HG03039 (cell line): ENCODE measurements around the gene PACS1.

ENCODE experiments used
- ATAC-seq: cut with Tn5 transposase; IDR thresholded peaks from one replicate; pipeline ENCODE4 v1.9.1; 2021; ENCODE audit warnings: mild to moderate bottlenecking, moderate library complexity; ENCODE audit not compliant: unreplicated experiment

PACS1 gene

DNA sequence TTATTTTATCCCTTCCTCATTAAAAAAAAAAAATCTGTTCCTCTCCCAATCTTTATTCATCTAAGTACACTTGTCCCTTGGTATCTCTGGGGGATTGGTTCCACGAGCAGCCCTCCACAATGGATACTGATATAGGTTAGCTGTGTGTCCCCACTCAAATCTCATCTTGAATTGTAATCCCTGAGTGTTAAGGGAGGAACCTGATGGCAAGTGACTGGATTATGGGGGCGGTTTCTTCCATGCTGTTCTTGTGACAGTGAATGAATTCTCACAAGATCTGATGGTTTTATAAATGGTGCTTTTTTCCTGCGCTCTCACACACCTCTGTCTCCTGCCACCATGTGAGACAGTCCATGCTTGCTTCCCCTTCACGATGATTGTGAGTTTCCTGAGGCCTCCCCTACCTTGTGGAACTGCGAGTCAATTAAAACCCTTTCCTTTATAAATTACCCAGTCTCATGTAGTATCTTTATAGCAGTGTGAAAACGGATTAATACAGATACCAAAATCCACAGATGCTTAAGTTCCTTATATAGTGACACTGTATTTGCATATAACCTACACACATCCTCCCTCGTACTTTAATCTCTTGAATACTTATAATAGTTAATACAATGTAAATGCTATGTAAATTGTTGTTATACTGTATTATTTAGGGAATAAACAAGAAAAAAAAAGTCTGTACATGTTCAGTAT is 62.0 kb downstream of the PACS1 start:
- ATAC-seq = no peak

DNA sequence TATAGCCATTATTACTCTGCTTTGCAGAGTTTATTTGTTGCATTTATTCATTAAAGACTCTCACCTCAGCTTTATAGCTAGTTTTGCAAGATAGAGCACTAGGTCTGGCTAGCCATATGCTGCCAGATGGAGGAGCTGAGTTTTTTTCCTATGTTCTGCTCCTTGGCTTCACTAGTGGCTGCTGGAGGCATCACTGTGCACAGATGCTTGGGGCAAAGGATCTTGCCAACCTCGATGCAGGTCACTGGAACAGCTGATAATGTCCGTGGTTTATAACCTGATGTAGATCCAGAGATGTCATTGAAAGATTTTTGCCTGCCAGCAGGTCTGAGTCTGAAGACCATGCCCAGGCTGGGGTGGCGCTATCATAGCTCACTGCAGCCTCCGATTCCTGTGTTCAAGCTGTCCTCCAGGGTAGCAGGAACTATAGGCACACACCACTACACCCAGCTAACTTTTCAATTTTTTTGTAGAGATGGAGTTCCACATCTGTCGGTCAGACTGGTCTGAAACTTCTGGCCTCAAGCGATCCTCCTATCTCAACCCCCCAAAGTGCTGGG is 63.2 kb downstream of the PACS1 start:
- no peak for ATAC-seq

DNA sequence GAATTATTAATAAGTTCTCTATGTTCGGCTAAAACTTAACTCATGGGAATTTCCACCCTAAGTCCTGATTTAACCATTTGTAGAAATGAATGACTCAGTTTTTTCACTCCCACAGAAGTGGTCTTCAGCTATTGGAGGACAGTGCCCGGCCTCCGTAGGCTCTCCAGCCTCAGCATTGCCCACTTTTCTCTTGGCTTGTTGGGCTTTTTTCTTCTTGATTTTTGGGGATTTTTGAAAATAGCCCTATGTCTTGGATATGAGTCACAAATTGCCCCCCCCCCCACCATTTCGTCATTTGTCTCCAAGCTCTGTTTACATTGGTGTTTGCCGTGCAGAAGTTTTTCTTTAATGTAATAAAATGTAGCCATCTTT is 66.7 kb downstream of the PACS1 start:
- ATAC-seq = no peak

DNA sequence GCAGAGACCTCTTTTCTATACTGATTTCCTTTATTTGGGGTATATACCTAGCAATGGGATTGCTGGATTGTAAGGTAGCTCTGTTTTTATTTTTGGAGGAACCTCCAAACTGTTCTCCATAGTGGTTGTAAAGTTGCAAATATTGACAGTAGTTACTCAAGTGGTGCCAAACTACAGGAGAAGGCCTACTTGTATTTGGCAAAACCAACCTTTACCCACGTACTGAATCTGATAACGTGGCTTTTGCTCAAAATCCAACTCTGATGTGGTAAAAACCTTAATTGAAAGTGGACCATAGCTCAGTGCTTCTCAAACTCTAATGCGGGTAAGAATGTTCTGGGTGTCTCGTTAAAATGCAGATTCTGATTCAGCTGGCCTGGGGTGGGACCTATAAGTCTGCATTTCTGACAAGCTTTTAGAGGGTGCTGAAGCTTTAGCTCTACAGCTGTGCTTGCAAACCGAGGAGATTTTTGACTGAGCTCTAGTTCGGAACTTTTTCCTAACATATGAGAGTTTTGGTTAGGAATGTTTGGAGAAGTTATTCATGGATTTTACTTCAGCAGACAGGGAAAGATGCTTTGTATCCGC is 69.8 kb downstream of the PACS1 start:
- ATAC-seq = no peak

DNA sequence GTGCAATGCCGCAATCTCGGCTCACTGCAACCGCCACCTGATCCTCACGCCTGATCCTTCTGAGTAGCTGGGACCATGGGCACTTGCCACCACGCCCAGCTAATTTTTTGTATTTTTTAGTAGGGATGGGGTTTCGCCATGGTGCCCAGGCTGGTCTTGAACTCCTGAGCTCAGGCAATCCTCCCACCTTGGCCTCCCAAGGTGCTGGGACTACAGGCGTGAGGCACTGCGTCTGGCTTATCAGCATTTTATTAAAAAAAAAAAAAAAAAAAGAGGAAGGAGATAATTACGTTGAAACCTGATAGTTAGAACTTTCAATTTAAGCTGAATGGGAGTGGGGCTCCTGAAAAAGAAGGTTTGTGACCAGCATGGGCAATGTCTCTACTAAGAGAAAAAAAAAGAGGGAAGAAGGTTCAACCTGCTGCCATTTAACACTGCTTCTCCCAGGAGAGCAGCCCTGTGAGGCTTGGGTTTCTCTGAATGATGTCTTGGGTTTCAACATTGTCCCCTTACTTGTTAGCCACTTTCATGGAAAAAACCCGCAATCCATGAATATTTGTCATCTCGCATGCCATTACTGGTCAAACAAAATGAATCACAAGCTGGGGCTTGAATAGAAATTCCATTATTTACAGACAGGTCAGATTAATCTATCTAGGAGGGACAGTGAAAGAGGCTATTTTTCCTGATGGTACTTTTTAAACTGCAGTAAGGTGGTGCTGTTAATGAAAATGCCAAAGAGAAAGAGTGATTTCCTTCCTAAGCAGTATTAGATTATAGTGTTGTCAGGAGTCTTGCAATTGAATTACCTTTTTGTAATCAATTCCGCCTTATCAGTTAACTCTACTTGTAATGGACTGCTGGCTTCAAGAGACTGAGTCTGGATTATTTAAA is 72.5 kb downstream of the PACS1 start:
- ATAC-seq = no peak

DNA sequence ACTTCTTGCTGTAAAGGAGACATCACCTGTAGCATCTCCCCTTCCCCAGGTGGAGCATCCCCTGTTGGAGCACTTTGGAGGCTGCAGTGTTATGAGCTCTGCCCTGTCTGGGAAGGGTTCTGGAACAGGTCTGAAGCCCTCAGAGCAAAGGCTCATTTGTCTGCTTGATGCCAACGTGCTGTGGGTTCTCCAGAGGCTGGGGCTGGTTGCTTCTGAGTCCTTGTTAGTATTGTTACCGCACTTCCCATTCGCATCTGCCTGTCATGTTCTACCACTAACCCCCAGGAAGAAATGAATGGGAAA is 73.1 kb downstream of the PACS1 start:
- ATAC-seq = no peak

DNA sequence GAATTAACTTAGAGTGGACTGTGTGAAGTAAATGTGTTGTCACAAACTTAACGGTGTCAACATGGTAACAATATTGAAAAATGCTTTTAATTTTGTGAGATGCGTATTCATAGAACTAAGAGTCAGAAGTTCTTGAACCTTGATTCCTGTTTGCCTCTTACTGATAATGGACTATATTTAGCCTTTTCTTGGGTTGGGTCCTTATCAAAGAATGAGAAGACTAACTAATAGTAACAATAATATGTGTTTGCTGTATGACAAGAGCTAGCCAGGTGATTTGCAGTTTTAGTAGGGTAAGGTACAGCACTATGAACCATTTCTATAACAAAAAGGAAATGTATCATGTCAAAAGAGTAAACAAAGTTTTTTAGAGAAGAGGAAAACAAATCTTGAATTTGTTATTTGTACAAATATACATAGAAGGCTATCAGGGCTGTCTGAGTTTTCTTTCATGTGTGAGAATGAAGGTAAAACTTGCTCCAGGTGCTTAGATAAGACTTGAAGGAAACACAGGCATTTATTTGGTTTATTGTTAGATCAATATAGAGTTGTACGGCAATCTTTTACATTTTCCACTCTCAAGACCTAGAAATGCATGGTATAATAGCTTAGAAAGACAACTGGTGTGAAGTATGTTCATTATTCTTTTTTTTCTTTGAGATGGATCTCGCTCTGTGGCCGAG is 74.1 kb downstream of the PACS1 start:
- no peak for ATAC-seq

DNA sequence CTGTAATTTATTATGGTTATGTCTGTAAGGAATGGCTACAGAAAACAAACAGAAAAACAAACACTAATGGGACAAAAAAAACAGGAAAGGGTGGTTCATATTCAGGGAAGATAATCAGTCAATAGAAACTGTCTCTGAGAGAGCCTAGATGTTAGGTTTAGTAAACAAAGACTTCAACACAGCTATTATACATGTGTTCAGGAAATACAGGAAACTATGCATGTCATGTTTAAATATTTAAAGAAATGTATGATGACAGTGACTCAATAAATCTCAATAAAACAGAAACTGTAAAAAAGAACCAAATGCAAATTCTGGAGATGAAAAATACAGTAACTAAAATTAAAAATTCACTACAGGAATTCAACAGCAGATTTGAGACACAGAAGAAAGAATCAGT is 76.0 kb downstream of the PACS1 start:
- no peak for ATAC-seq

DNA sequence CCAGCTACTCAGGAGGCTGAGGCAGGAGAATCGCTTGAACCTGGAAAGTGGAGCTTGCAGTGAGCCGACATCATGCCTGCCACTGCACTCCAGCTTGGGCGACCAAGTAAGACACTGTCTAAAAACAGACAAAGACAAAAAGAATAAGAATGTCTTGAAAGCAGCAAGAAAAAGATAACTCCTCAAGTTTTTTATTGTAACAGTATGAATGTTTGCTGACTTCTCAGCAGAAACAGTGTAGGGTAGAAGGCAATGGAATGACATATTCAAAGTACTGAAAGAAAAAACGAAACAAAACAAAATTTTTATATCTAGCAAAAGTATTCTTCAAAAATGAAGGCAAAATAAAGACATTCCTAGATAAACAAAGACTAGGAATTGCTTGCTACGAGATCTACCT is 76.9 kb downstream of the PACS1 start:
- no peak for ATAC-seq

DNA sequence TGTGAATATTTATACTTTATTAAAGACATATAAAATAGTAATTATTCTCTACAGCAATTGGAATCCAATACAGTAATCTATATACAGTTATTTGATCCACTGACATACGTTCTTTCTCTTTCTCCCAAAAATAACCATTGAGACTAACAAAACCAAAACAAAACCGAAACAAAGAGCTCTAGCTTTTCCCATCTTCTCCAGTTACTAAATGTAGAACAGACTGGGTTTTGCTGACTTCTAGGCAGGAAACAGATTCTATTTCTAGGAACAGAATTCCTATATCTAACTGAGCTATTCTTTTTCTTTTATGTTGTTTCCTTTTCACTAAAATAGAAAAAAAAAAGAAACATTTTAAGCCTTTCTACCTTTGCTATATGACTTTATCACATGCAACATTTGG is 80.1 kb downstream of the PACS1 start:
- no peak for ATAC-seq

DNA sequence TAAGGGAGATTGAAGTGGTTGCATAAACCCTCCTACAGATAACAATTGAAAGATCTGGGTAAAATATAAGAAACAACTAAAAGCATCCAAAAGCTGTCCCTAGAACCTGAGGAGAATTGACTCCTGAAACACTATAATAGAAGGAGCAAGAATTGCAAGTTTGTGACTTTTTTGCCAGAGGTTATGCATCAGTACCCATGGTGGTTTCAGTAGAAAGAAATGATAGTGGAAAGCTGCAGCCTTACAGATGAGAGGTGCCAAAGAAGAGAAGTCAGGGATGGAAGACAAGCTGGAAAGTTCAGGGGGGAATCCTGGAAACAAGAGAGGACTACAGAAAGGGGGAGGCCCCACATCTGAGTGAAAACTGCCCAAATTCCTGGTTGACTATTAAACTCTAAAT is 80.7 kb downstream of the PACS1 start:
- ATAC-seq = no peak

DNA sequence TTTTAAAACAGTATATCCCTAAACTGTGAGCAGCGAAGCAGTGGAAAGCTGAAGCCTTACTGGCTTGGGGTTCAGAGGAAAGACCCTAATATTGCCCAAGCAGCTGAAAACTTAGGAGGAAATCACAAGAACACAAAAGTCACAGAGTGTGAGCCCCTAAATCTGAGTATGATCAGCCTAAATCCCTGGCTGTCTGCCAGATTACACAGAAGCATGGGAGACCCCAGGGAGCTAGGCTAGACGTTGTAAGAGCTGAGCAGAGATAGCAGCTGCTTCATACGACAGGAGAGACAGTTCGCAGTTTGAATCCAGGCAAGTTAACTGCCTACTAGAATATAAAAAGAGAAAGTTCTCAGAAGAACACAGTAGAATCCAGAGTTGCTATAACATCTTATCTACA is 81.2 kb downstream of the PACS1 start:
- no peak for ATAC-seq

DNA sequence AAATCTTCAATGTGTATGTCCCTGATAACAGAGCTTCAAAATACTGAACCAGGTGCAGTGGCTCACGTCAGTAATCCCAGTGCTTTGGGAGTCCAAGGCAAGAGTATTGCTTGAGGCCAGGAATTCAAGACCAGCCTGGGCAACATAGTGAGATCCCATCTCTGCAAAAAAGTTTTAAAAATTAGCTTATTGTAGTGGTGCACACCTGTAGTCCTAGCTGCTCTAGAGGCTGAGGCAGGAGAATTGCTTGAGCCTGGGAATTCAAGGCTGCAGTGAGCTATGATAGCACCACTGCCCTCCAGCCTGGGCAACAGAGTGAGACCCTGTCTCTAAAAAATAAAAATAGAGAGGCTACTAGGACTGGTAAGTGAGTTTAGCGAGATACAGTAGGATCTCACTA is 84.0 kb downstream of the PACS1 start:
- no peak for ATAC-seq

DNA sequence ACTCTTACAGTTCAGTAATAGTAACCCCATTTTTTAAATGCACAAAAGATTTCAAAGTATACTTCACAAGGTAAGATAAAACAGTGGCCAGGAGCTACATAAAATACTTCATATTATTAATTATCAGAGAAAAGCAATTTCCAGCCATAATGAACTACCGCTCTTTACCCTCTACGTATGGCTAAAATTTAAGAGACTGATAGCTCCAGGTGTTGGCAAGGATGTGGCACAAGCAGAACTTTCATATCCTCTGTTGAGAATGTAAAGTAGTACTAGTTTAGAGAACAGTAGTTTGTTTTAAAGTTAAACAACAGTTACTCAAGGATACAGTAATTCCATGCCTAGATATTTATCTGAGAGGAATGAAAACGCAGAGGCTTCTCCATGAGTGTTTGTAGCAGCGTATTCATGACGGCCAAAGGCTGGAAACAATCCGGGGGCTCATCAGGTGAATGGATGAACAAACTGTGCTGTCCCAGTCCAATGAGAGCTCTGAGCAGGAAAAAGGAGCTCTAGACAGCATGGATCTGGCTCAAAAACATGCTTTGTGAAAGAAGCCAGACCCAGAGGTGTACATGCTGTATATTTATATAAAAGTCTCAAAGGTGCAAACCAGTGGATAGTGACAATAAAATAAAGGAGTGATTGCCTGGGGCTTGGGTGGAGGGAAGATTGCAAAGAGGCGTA is 85.5 kb downstream of the PACS1 start:
- ATAC-seq = no peak

DNA sequence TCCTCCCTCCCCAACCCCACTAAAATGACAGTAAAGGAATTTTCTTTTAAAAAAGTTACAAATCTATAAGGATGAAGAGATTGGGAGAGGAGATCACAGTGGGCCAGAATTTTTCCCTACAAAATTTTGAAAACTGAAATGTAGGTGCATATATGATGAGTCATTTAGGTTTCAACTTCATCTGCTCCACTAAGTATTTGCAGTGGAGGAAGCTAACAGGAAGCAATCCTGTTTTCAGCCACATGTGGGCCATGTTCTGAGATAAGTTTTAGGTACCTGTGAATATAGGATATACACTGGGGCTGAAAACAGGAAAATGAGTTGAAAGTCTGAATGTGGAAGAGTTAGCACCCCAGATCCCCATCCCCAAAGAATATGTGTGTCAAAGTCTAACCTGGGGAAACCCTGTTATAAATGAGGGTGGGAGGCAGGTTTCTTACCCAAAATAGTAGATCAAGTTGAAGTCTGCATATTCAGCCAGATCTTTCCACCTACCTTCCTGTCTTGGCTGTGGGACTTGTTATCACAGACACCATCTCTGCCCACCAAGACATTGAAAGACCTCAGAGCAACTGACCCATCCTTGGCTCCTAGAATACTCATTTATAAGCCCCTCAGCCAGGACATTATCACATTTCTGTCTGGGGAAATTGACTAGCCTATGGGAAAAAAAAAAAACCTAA is 87.3 kb downstream of the PACS1 start:
- ATAC-seq = no peak

DNA sequence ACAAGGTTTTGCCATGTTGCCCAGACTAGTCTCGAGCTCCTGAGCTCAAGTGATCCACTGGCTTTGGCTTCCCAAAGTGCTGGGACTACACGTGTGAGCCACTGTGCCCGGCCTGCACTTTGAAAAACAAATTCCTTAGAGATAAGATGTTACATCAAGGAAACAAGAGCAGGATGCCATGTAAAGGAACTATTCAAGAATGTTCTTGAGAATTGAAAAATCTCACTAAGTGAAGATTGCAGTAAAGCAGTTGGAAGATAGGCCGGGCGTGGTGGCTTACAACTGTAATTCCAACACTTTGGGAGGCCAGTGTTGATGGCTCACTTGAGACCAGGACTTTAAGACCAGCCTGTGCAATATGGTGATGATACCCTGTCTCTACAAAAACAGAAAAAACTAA is 88.1 kb downstream of the PACS1 start:
- ATAC-seq = no peak

DNA sequence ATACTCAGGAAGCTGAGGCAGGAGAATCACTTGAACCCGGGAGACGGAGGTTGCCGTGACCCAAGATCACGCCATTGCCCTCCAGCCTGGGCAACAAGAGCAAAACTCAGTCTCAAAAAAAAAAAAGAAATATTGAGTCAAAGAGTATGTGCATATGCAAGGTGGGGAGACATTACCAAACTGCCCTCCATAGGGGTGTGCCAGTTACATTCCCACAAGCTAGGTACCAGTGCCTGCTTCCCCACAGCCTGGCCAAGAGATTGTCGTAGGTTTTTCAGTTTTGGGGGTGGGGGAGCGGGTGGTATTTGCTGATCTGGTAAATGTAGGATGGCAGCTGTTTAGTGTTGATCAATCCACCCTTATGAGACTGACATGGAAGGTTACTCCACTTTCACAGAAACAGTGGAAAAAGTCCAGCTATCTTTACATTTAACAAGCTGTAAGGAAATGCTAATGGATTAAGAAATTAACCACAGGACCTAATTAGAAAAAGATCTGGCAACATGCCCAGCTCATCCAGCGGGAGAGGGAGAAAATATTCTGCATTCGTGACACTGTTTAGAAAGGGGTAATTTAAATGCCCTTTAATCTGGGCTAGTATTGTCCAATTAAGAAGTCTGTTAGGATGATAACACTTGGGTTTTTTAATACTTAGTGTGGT is 89.4 kb downstream of the PACS1 start:
- ATAC-seq = no peak

DNA sequence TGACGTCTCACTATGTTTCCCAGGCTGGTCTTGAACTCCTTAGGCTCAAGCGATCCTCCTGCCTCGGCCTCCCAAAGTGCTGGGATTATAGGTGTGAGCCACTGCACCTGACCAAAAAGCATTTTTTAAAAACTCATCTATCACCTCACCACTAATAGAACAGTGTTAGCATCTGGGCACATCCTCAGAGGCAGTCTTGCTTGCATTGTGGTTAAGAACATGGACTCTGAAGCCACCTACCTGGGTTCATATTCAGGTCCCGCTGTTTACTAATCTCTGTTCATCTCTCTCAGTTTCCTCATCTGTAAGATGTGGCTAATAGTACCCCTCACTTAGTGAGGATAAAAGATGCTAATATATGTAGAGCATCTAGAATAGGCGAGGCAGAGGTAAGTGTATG is 90.6 kb downstream of the PACS1 start:
- no peak for ATAC-seq

DNA sequence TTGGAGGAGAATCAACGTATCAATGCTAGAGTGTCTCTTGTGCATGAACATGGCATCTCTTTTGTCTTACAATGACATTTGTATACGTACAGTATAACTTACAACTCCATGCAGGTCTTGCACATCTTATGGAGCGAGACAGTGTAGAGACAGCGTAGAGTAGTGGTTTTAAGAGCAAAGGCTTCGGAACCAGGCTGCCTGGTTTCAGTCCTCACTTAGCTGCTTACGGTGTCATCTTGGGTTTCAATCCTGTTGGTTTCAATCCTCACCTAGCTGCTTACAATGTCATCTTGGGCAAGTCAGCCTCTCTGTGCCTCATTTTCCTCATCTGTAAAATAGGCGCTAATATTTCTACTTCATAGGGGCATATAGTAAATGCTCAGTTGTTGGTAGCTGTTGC is 98.2 kb downstream of the PACS1 start:
- no peak for ATAC-seq

DNA sequence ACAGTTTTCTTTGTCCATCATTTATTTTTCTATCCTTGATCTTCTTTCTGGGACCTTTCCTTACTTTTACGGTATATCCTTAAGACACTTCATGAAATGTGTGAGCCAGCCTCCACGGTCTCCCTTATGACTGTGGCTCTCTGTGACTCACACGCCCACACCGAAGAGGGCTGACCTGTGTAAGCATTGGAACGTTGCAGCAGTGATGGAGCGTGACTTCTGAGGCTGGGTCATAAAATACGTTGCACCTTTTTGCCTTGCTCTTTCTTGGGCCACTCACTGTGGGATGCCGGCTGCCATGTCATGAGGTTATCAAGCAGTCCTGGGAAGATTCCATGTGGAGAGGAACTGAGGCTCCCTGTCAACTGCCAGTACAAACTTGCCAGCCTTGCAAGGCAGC is 102.1 kb downstream of the PACS1 start:
- no peak for ATAC-seq
